Endothelial cell of hepatic sinusoid (primary cell): ENCODE measurements around the gene TSPEAR.

ENCODE experiments used
- in situ Hi-C: cut with HindIII; loops from 2 replicates; pipeline ENCODE4 v1.10.0; 2017; ENCODE audit warnings: low sequenced_read_pairs

TSPEAR gene

GRCh38 chr21:44496564-44497550 lies 214.5 kb downstream of the TSPEAR start:
- in situ Hi-C loops: loop anchor here (25.0 kb wide), 1 partner anchor 110 kb away; no protein-coding TSS in a partner anchor

DNA sequence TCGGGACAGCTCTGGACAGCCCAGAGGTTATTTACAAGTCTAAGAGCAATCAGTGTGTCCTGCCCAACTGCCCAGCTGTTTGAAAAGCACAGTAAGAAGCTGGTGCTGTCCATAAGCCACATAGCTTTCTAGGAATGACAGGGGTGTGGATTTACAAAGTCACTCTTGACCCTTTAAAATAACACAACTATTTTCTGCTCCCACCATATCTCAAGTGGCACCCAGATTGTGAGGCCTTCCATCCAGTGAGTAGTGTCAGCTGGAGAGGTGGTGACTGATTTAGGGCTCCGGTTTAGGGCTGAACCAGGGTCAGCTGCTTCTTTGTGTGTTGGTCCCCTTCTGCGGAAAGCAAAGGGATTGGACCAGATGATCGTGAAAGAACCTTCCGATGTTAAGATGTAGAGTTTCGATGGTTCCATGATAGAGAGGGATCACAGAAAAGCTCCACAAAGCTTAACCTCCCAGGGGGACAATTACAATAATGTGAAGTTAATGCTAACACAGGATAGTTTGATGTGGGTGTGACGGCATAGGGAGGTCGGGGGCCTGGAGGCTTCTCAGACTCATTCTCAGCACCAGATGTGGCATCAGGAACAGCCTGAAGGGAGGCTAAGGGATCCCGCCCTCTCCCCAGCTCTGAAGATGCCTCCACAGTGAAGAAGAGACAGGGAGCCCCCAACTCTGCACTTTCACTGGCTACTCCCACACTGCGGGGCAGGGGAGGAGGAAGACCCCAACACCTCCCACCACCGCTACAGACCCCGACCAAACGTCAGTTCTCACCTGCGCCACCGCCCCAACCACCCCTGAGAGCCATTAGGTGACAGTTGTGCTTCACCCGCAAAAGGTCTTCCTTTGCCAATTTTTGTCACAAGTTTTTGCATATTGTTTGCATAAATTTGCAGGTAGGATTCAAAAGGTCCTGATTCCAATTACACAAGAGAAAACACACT lies 215.5 kb downstream of the TSPEAR start:
- in situ Hi-C loops: loop anchor here (25.0 kb wide), 1 partner anchor 109 kb away; no protein-coding TSS in a partner anchor

- in situ Hi-C loops: loop anchor here (25.0 kb wide), 1 partner anchor 108 kb away; no protein-coding TSS in a partner anchor
Measured at GRCh38 chr21:44494956-44495355, 216.4 kb downstream of the TSPEAR start.

- in situ Hi-C loops: loop anchor here (25.0 kb wide), 1 partner anchor 107 kb away; no protein-coding TSS in a partner anchor
Measured at GRCh38 chr21:44494418-44494817, 217.0 kb downstream of the TSPEAR start.

DNA sequence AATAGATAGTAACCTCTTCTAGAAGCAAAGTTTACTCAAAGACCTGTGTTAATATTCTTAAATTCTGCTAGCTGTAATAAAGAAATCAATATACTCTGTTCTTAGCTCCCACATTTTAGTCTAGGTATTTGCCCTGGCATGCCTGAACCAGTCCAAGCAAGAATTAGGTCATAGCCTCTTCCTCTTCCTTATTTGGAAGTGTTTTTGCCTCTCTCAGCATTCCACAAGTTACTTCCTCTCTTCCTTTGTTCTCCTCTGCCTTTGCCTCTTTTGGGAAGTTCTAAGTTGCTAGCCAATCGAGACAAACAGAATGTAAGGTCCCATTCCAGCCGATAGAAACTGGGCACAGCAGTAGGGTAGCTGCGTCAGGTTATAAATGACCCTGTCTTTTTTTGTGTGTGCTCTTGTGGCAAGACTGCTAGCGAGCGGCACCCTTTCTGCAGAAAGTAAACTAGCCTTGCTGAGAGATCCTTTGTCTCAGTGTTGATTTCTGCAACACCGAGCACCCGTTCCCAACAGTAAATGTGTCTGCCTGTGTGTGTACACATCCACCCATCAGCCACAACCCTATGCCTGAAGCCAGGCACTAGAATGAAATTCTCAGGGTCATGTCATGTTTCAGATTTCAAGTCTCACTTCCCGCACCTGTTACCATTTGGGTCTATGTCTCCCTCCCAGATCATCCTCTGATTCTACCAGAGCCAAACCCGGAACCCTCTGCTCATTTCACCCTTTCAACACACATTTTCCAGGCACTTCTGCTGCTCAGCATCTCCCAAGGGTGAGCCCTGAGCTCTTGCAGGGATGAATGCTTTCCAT lies 218.6 kb downstream of the TSPEAR start:
- in situ Hi-C loops: loop anchor here (25.0 kb wide), 1 partner anchor 105 kb away; no protein-coding TSS in a partner anchor

DNA sequence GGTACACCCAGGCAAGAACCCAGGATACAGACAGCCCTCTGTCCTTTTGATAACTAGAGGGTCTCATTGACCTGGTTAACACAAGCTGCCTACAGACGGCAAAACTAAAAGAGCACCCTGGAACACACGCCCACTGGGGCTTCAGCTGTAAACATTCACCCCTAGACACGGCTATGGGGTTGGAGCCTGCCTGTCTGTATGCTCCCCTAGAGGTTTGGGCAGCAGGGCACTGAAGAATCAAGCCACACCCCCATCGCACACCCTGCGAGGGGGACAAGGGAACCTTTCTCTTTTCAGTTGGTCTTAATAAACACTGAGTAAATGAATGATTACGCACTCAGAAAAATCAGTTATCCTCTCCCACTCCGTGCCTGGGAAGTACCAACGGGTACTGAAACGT lies 220.6 kb downstream of the TSPEAR start:
- in situ Hi-C loops: loop anchor here (25.0 kb wide), 1 partner anchor 104 kb away; no protein-coding TSS in a partner anchor

GRCh38 chr21:44490405-44490804 lies 221.0 kb downstream of the TSPEAR start:
- in situ Hi-C loops: loop anchor here (25.0 kb wide), 1 partner anchor 103 kb away; no protein-coding TSS in a partner anchor

DNA sequence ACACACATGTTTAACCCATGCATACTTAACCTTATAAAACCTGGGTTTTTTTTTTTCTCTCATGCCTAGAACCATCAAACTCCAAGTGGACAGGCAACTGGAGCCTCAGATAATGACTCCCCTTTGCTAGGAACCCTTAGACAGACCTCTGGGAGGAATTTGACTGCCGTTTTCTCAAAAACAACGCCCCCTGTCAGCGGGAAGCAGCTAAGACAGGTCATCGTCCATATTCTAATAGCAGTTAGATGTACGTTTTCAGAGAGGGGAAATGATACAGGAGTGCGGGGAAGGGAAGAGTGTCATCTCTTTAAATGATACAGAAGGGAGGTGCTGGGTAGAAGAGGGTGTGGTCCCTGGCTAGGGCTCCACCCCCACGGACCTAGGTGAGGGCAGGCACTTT lies 221.4 kb downstream of the TSPEAR start:
- in situ Hi-C loops: loop anchor here (25.0 kb wide), 1 partner anchor 103 kb away; no protein-coding TSS in a partner anchor

DNA sequence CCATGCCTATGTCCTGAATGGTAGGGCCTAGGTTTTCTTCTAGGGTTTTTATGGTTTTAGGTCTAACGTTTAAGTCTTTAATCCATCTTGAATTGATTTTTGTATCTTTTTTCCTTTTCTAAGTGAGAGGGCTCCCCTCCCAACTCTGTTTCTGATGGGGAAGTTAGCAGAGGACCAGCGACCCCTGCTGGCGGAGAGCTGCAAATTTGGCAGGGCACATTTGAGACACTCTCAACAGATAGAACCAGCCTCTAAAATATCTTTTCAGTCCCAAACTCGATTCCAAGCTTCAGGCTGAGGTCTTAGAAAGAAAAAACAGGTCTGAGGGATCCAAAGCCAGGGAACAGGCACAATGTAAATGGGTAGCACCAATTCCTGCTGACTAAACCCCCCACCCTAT lies 223.5 kb downstream of the TSPEAR start:
- in situ Hi-C loops: loop anchor here (25.0 kb wide), 1 partner anchor 101 kb away; no protein-coding TSS in a partner anchor

DNA sequence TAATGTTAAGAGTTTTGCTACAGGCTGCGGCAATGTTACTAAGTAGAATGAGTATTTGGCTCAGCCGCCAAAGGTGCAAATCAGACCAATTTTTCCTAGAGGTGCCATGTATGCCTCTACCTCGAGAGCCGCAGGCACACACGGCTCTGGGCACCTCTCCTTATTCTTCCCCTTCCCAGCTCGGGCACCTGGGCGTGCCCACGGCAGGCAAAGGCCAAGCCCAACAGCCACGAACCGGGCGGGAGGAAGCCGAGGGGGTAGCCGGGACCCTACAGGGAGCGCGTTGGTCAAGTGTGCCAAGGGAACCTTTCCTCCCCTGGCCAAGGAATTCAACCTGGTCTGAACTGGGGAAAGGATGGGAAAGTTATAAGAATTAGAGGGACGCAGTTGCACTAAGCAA lies 225.1 kb downstream of the TSPEAR start:
- in situ Hi-C loops: loop anchor here (25.0 kb wide), 1 partner anchor 99 kb away; no protein-coding TSS in a partner anchor

- in situ Hi-C loops: loop anchor here (25.0 kb wide), 1 partner anchor 98 kb away; no protein-coding TSS in a partner anchor
Measured at GRCh38 chr21:44485796-44486195, 225.6 kb downstream of the TSPEAR start.

DNA sequence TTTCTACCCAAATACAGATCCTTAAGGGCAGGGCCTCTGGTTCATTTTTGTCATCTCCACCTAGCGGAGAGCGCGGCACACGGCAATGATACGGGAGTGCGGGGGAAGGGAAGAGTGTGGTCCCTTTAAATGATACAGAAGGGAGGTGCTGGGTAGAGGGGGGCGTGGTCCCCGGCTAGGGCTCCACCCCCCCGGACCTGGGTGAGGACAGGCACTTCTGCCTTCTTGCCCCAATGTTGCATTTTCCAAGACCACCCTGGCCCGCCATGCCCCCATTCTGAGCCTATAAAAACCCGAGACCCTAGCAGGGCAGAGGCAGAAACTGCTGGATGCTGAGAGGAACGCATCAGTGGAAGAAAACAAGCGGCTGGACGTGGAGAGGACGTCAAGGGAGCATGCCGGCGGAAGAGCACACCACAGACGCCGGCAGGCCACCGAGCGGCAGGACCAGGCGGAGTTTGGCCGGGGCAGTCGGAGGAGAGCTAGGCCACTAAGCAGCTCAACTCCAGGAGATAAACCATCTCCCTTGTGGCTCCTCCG lies 226.0 kb downstream of the TSPEAR start:
- in situ Hi-C loops: loop anchor here (25.0 kb wide), 1 partner anchor 98 kb away; no protein-coding TSS in a partner anchor

- in situ Hi-C loops: loop anchor here (25.0 kb wide), 1 partner anchor 97 kb away; no protein-coding TSS in a partner anchor
Measured at GRCh38 chr21:44484498-44485253, 226.7 kb downstream of the TSPEAR start.

- in situ Hi-C loops: loop anchor here (25.0 kb wide), 1 partner anchor 96 kb away; no protein-coding TSS in a partner anchor
Measured at GRCh38 chr21:44483288-44484237, 227.8 kb downstream of the TSPEAR start.

GRCh38 chr21:44482581-44483287 lies 228.6 kb downstream of the TSPEAR start:
- in situ Hi-C loops: loop anchor here (25.0 kb wide), 1 partner anchor 95 kb away; no protein-coding TSS in a partner anchor

GRCh38 chr21:44480200-44481053 lies 230.9 kb downstream of the TSPEAR start:
- in situ Hi-C loops: loop anchor here (25.0 kb wide), 1 partner anchor 93 kb away; no protein-coding TSS in a partner anchor
